SJCRH30 (cell line): Measurements from ENCODE around the gene SORCS2. TPM values are rescaled to one million over a fixed set of nuclear protein-coding genes. Genes with fewer than 3 reads are reported as not detected.
"Not testable (repeated sequence)": the region's sequence is repeated elsewhere in the genome, so short reads cannot be mapped to it uniquely, and the experiment has no call there.

Source experiments
- DNase-seq, 2 experiments: peaks; one replicate each; pipeline ENCODE4 v3.0.0-alpha.2; 2015 to 2020
- H3K27ac ChIP-seq: fragments of 250-450 bp; sonication (Bioruptor Pico); 2 replicates; pipeline ENCODE4 v1.5.1; 2020; ENCODE audit warnings: mild to moderate bottlenecking, moderate library complexity
- H3K27me3 ChIP-seq: fragments of 250-450 bp; sonication (Bioruptor Pico); 2 replicates; pipeline ENCODE4 v1.5.1; 2020; ENCODE audit warnings: mild to moderate bottlenecking, moderate library complexity
- H3K36me3 ChIP-seq: fragments of 250-450 bp; sonication (Bioruptor Pico); 2 replicates; pipeline ENCODE4 v1.5.1; 2020; ENCODE audit warnings: mild to moderate bottlenecking, moderate library complexity
- H3K4me1 ChIP-seq: fragments of 250-450 bp; sonication (Bioruptor Pico); 2 replicates; pipeline ENCODE4 v1.5.1; 2020; ENCODE audit warnings: mild to moderate bottlenecking, moderate library complexity
- H3K4me3 ChIP-seq: fragments of 250-450 bp; sonication (Bioruptor Pico); 2 replicates; pipeline ENCODE4 v1.5.1; 2020; ENCODE audit warnings: mild to moderate bottlenecking, moderate library complexity
- H3K9me3 ChIP-seq: fragments of 250-450 bp; sonication (Bioruptor Pico); replicated peaks from 2 replicates; pipeline ENCODE4 v1.5.1; 2020; ENCODE audit warnings: mild to moderate bottlenecking, moderate library complexity
- total RNA-seq: library from RNA; depleted of rRNA; stranded (reverse); fragments of >200 nt; shearing (Covaris generic); gene quantifications from 2 replicates; pipeline ENCODE4 v1.2.3, GENCODE V29; 2014

The SORCS2 gene
- total RNA-seq, 1 experiment from 2014 or later, result 1.4 TPM

GRCh38 chr4:7564242-7564641 is 371.9 kb downstream of the SORCS2 start:
- no peaks in the 10 kb centered on the region for H3K27me3 ChIP-seq
- H3K27ac ChIP-seq, result no peak overlapping the region

DNA sequence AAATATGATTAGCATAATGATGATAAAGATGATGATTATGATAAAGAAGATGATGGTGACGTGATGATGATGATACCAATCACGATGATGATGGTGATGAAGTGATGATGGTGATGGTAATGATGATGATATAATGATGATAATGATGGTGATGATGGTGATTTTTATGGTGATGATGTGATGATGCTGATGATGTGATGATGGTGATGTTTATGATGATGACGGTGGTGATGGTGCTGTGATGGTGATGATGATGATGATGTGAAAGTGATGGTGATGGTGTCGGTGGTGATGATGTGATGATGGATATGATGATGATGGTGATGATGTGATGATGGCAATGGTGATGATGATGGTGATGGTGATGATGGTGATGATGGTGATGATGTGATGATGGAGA is 373.1 kb downstream of the SORCS2 start:
- Histone ChIP-seq H3K27ac (no peak overlapping the region), H3K4me3 (no peak overlapping the region), H3K9me3 (0 out of 2 replicates have a peak, but pooled peaks cover 2% of the 10 kb centered on the region), H3K4me1 (no peaks in the 10 kb centered on the region), H3K36me3 (no peaks in the 10 kb centered on the region), H3K27me3 (no peaks in the 10 kb centered on the region)
- DNase-seq, result no peak

More at GRCh38 chr4:7564242-7564641, 371.9 kb downstream of the SORCS2 start:
- Histone ChIP-seq H3K4me3 (no peak overlapping the region), H3K4me1 (no peaks in the 10 kb centered on the region), H3K36me3 (no peaks in the 10 kb centered on the region), H3K9me3 (0 out of 2 replicates have a peak, but pooled peaks cover 2% of the 10 kb centered on the region)
- DNase-seq, result no peak

GRCh38 chr4:7569810-7570783 is 377.8 kb downstream of the SORCS2 start:
- H3K27me3 ChIP-seq, result no peaks in the 10 kb centered on the region
- no peak overlapping the region for H3K27ac ChIP-seq
- no peaks in the 10 kb centered on the region for H3K36me3 ChIP-seq
- no peak for DNase-seq
- H3K9me3 ChIP-seq, result 0 out of 2 replicates have a peak, but pooled peaks cover 2% of the 10 kb centered on the region
- H3K4me1 ChIP-seq, result no peaks in the 10 kb centered on the region
- no peak overlapping the region for H3K4me3 ChIP-seq

DNA sequence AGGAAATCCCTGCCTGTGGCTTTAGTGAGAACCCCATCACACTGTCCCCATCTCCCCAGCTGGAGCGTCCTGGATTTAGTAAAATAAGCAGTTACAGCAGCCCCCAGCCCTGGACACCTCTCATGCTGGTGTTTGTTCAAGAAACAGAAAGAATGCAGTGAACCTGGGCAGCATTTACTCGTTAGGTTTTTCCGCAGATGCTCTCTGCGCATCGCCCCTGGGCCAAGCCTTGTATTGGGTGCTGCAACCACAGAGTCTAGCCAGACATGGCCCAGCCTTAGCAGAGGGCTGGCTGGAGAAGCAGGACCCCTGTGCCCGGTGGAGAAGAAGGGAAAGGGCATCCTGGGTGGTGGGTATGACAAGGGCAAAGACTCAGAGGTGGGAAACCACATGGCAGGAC is 378.7 kb downstream of the SORCS2 start:
- Histone ChIP-seq H3K4me3 (no peak overlapping the region), H3K27ac (no peak overlapping the region), H3K9me3 (0 out of 2 replicates have a peak, but pooled peaks cover 4% of the 10 kb centered on the region), H3K4me1 (no peaks in the 10 kb centered on the region), H3K36me3 (no peaks in the 10 kb centered on the region), H3K27me3 (no peaks in the 10 kb centered on the region)
- DNase-seq, result no peak

DNA sequence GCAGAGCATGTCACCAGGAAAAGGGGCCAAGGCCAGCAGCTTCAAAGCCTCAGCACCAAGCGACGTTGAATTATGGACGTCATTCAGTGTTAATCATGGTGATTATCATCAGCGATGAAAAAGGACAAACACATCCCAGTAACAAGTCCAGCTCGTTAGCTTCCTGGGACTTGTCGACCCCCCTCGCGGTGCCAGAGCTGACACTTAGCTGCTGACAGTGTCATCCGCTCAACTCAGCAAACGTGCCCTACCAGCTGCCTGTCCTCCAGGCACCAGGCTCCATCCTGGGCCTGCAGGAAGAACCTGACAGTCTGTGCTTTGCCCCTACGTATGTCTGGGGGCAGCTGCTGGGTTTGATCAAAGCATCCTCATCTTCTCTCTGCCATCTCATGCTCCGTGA is 379.4 kb downstream of the SORCS2 start:
- Histone ChIP-seq H3K4me3 (no peak overlapping the region), H3K4me1 (no peaks in the 10 kb centered on the region), H3K27me3 (no peaks in the 10 kb centered on the region), H3K36me3 (no peaks in the 10 kb centered on the region), H3K27ac (no peak overlapping the region), H3K9me3 (0 out of 2 replicates have a peak, but pooled peaks cover 3% of the 10 kb centered on the region)
- no peak for DNase-seq

DNA sequence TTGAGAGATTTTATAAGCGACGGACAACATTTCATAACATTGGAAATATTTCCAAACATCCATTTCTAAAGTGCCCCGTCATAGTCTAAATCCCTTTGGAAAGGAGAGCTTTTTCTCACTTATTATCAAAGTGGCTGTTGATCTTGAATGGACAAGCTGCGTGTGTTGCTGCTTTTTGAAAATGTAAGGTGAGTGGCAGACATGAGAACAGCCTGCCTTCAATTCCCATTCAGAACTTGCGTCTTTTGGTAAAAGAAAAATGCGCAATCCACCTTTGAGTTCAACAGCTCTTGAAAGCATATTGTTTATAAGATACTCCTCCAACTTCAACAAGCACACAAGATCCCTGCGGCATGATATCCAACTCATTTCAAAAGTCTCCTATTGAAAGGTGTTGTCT is 380.6 kb downstream of the SORCS2 start:
- H3K36me3 ChIP-seq, result no peaks in the 10 kb centered on the region
- H3K9me3 ChIP-seq, result 0 out of 2 replicates have a peak, but pooled peaks cover 6% of the 10 kb centered on the region
- no peak for DNase-seq
- H3K4me1 ChIP-seq, result no peaks in the 10 kb centered on the region
- no peak overlapping the region for H3K4me3 ChIP-seq
- H3K27me3 ChIP-seq, result no peaks in the 10 kb centered on the region
- no peak overlapping the region for H3K27ac ChIP-seq

- H3K9me3 ChIP-seq, result peaks cover 6% of the 10 kb centered on the region; the same call in 1 of the 2 replicates
- H3K27ac ChIP-seq, result no peak overlapping the region
Measured at GRCh38 chr4:7573576-7574091, 381.3 kb downstream of the SORCS2 start.

GRCh38 chr4:7574287-7575014 is 382.1 kb downstream of the SORCS2 start:
- no peak overlapping the region for H3K4me3 ChIP-seq
- peaks cover 6% of the 10 kb centered on the region; the same call in 1 of the 2 replicates for H3K9me3 ChIP-seq

More at GRCh38 chr4:7573576-7574091, 381.3 kb downstream of the SORCS2 start:
- Histone ChIP-seq H3K4me1 (no peaks in the 10 kb centered on the region), H3K4me3 (no peak overlapping the region), H3K27me3 (no peaks in the 10 kb centered on the region), H3K36me3 (no peaks in the 10 kb centered on the region)
- DNase-seq, result no peak

GRCh38 chr4:7575426-7575825 is 383.1 kb downstream of the SORCS2 start:
- DNase-seq, result no peak
- Histone ChIP-seq H3K27ac (no peak overlapping the region), H3K36me3 (no peaks in the 10 kb centered on the region), H3K27me3 (no peaks in the 10 kb centered on the region), H3K4me3 (no peak overlapping the region), H3K4me1 (no peaks in the 10 kb centered on the region), H3K9me3 (peaks cover 6% of the 10 kb centered on the region; the same call in 1 of the 2 replicates)

More at GRCh38 chr4:7574287-7575014, 382.1 kb downstream of the SORCS2 start:
- no peaks in the 10 kb centered on the region for H3K4me1 ChIP-seq
- no peaks in the 10 kb centered on the region for H3K36me3 ChIP-seq
- no peak overlapping the region for H3K27ac ChIP-seq
- no peaks in the 10 kb centered on the region for H3K27me3 ChIP-seq
- no peak for DNase-seq

DNA sequence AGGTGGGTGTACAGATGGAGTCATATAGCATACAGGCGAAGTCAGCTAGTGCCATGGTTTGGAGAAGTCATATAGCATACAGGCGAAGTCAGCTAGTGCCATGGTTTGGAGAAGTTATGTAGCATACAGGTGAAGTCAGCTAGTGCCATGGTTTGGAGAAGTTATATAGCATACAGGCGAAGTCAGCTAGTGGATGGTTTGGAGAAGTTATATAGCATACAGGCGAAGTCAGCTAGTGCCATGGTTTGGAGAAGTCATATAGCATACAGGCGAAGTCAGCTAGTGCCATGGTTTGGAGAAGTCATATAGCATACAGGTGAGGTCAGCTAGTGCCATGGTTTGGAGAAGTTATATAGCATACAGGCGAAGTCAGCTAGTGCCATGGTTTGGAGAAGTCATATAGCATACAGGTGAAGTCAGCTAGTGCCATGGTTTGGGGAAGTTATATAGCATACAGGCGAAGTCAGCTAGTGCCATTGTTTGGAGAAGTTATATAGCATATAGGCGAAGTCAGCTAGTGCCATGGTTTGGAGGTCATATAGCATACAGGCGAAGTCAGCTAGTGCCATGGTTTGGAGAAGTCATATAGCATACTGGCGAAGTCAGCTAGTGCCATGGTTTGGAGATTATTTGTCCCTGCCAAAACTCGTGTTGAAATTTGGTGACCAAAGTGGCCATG is 385.2 kb downstream of the SORCS2 start:
- not testable (repeated sequence) for H3K9me3 ChIP-seq, DNase-seq

DNA sequence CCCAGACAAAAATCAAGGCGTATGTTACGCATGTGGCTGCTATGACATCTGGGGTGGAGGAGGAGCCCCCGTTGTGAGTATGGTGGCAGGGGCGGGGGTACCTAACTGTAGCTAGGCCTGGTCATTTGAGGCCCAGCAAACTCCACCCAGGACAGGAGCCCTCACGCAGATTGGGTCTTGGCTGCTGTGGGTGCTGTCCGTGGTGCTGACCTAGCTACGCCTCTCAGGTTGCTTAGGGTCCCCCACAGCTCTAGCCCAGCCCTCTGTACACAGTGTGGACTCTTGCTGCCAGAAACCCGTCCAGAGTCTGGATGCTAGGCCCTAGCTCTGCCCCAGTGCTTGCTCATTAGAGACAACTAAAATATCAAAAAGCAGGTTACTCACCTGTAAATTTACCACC is 389.1 kb downstream of the SORCS2 start:
- Histone ChIP-seq H3K27me3 (no peaks in the 10 kb centered on the region), H3K9me3 (peaks cover 2% of the 10 kb centered on the region; the same call in 1 of the 2 replicates), H3K36me3 (no peaks in the 10 kb centered on the region), H3K27ac (no peak overlapping the region), H3K4me1 (no peaks in the 10 kb centered on the region), H3K4me3 (no peak overlapping the region)
- DNase-seq, result peak; percentile 77 to 84

More for the DNA sequence above, 385.2 kb downstream of the SORCS2 start:
- H3K4me1 ChIP-seq, H3K4me3 ChIP-seq, H3K27ac ChIP-seq, H3K27me3 ChIP-seq, H3K36me3 ChIP-seq: not testable (repeated sequence)

- Histone ChIP-seq H3K4me3 (no peak overlapping the region), H3K27ac (no peak overlapping the region), H3K9me3 (no peaks in the 10 kb centered on the region; the same call in 1 of the 2 replicates), H3K36me3 (no peaks in the 10 kb centered on the region), H3K27me3 (no peaks in the 10 kb centered on the region), H3K4me1 (no peaks in the 10 kb centered on the region)
- no peak for DNase-seq
Measured at GRCh38 chr4:7582313-7583097, 390.2 kb downstream of the SORCS2 start.

DNA sequence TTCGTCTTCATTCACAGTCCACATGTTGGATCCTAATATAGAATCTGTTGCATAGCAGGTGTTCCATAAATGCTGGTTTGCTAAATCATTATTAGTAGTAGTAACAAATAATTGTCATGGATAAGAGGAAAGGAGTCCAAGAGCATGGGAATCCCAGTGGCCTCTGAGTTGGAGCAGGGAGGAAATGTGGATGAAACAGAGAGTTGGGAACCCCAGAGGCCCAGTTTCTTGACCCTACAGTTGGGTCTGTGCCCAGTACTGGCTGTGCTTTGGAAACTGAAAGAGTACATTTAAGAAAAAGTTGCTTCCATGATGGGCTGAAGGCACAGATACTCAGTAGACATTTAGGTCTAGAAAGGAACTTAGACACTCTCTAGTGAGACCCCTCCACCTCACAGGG is 391.8 kb downstream of the SORCS2 start:
- H3K4me1 ChIP-seq, result no peaks in the 10 kb centered on the region
- H3K27me3 ChIP-seq, result no peaks in the 10 kb centered on the region
- H3K27ac ChIP-seq, result no peak overlapping the region
- H3K36me3 ChIP-seq, result no peaks in the 10 kb centered on the region
- DNase-seq, result no peak
- H3K9me3 ChIP-seq, result no peaks in the 10 kb centered on the region; the same call in 1 of the 2 replicates
- no peak overlapping the region for H3K4me3 ChIP-seq
